ENCODE measurements around the gene ACTL7B. TPM values are rescaled to one million over a fixed set of nuclear protein-coding genes. Genes with fewer than 3 reads are reported as not detected.

Gene ACTL7B
- total and polyA plus RNA-seq, 2 of the 8 experiments (the other 6 are each of a cell fraction or from before 2014, with no cell fraction given): not detected

- TF ChIP-seq RAD21 (IDR thresholded peaks at IDR 0.05 in 1 of 2, conservative IDR thresholded peaks at IDR 0.05 in 1 of 2; ENCODE audit: low read depth in 2 of 2, low read length in 2 of 2) (no peak), BRCA1 (IDR thresholded peaks at IDR 0.05; ENCODE audit: low read depth, low read length) (no peak), EZH2 (IDR thresholded peaks at IDR 0.05; ENCODE audit: low read depth, low read length, severe bottlenecking) (no peak), SIRT6 (IDR thresholded peaks at IDR 0.05; ENCODE audit: low read length) (no peak), ASH2L (IDR thresholded peaks at IDR 0.05; ENCODE audit: low read length) (no peak), RXRA (IDR thresholded peaks at IDR 0.05; ENCODE audit: insufficient read depth, low read depth, low read length) (no peak), RNF2 (IDR thresholded peaks at IDR 0.05; ENCODE audit: borderline replicate concordance, low read depth, low read length, missing control alignments, poor library complexity, severe bottlenecking) (no peak), SP4 (IDR thresholded peaks at IDR 0.05; ENCODE audit: low read length) (no peak)
These were observed 9.3 kb upstream of the ACTL7B start (continued) for GRCh38 chr9:108865037-108865436.
